Activated T-cell treated with anti-CD3 and anti-CD28 coated beads, Interleukin-2, amount 50 U/mL, for 4 hours (primary cell): Measurements from ENCODE around the gene SLC25A39. TPM values are rescaled to one million over a fixed set of nuclear protein-coding genes. Genes with fewer than 3 reads are reported as not detected.

Experiments used
- ATAC-seq, 2 donors: fragments of 200-7000 bp; cut with Tn5 transposase; one replicate each; pipeline ENCODE4 v1.10.0; 2021
- DNase-seq: peaks from one replicate; pipeline ENCODE4 v3.0.0-alpha.2; 2020
- H3K27me3 Mint-ChIP-seq: one replicate; pipeline ENCODE4 v1.8.0; 2021; ENCODE audit warnings: low read depth, mixed read lengths
- H3K36me3 Mint-ChIP-seq: one replicate; pipeline ENCODE4 v1.8.0; 2022; ENCODE audit warnings: mixed read lengths; ENCODE audit not compliant: insufficient read depth
- H3K4me1 Mint-ChIP-seq: one replicate; pipeline ENCODE4 v1.8.0; 2021; ENCODE audit warnings: low read depth, mixed read lengths
- H3K4me3 Mint-ChIP-seq: one replicate; pipeline ENCODE4 v1.8.0; 2021; ENCODE audit warnings: mild to moderate bottlenecking, moderate library complexity, mixed read lengths
- H3K9me3 Mint-ChIP-seq: one replicate; pipeline ENCODE4 v1.8.0; 2021; ENCODE audit warnings: mixed read lengths
- total RNA-seq, 3 donors: library from RNA; stranded (reverse); gene quantifications; one replicate each; pipeline ENCODE4 v1.2.1, GENCODE V29; 2021

The SLC25A39 gene
- total RNA-seq, 3 donors from 2014 or later: 211 to 248 (median 211) TPM

- Mint-ChIP-seq H3K9me3 (no peaks in the 10 kb centered on the region), H3K4me3 (no peak overlapping the region), H3K36me3 (no peaks in the 10 kb centered on the region), H3K27me3 (peaks cover 33% of the 10 kb centered on the region), H3K4me1 (peaks cover 11% of the 10 kb centered on the region)
- DNase-seq (no peak), ATAC-seq (no peak)
These were observed 20.0 kb downstream of the SLC25A39 start for GRCh38 chr17:44304651-44305050.

DNA sequence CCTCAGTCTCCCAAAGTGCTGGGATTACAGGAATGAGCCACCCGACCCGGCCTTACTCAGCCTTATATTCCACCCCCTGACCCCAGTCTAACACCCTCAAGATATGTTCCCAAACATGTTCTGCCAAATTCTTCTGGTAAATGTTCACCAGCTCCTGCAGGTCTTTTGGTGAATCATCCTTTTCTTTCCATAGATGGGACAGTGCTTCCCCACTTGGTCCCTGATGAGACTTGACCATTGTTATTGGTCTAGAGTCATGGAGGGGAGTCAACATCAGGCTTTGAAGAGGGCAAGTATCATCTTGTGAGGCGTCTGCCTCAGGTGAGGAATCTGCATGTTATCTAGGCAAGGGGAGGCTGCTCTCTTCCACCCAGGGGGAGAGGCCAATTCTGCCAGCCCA, 26.6 kb downstream of the SLC25A39 start:
- ATAC-seq (no peak), DNase-seq (no peak)
- Mint-ChIP-seq H3K4me1 (no peaks in the 10 kb centered on the region), H3K36me3 (no peaks in the 10 kb centered on the region), H3K9me3 (no peaks in the 10 kb centered on the region), H3K4me3 (no peak overlapping the region), H3K27me3 (peaks cover 16% of the 10 kb centered on the region)

DNA sequence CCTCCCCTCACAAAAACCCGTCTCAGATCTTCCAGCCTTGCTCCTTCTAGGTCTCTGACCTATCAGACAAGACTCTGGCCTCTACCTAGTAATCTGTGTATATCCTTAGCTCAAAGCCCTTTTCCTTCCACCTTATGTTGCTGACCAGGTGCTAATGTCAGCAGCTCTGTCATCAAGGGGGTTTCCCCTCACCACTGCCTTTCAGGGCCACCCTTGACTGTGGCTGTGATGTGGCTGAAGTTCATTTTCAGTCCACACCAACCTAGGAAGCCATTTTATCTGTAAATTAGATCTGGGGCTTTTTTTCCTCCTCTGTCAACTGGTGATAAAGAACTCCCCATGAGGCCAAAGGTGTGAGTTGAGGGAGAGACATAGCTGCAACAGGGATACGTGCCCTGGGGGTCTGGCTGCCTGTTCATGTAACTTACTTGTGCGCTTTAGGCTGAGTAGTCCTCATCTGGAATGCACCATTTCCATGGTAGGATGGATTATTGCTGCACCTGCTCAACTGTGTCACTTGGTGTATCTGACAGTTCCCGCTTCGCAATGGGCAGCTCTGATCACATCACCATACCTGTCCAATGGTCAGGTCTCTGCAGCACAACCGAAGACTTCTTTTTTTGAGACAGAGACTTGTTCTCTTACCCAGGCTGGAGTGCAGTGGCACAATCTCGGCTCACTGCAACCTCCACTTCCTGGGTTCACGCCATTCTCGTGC, 31.0 kb downstream of the SLC25A39 start:
- no peak for DNase-seq
- ATAC-seq: no peak
- peaks cover 9% of the 10 kb centered on the region for H3K27me3 Mint-ChIP-seq
- no peaks in the 10 kb centered on the region for H3K36me3 Mint-ChIP-seq
- no peak overlapping the region for H3K4me3 Mint-ChIP-seq
- H3K4me1 Mint-ChIP-seq: no peaks in the 10 kb centered on the region
- no peaks in the 10 kb centered on the region for H3K9me3 Mint-ChIP-seq

DNA sequence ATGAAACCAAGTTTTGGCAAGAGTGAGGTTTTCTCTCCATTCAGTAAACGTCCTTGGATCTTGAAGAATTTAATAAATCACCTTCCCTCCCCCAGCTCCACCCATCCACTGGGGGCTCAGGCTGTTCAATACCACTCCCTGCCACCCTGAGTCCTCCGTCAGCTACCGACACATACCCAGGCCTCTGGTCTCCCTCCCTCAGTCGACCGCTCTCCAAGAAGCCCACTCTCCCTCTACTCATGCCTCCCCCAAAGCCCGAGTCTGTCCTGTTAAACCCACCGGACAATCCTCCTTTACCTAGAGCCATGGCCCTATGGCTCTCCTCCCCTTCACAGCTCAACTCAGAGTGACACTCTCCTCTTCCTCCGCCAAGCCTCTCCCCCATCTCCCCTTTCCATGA, 37.0 kb downstream of the SLC25A39 start:
- DNase-seq (no peak), ATAC-seq (no peak)
- no peaks in the 10 kb centered on the region for H3K4me1 Mint-ChIP-seq
- peaks cover 5% of the 10 kb centered on the region for H3K27me3 Mint-ChIP-seq
- no peaks in the 10 kb centered on the region for H3K9me3 Mint-ChIP-seq
- H3K36me3 Mint-ChIP-seq: no peaks in the 10 kb centered on the region
- no peak overlapping the region for H3K4me3 Mint-ChIP-seq

DNA sequence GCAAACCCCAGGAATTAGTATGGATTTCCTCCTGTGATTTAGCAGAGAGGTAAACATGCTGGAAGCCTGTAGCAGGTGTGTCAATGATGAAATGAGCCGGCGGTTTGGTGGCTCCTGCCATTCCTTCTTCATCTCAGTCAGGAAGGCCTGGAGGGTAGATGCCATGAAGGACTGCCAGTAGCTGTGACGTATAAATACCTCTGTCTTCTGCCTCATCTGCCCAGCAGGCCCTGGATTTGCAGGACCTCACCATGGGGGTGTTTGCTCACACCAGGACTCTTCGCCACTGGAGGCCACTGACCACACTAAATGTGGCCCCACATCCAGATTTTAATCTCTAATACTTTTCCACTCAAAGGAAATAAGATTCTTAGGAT, 40.6 kb downstream of the SLC25A39 start:
- Mint-ChIP-seq H3K4me1 (peaks cover 6% of the 10 kb centered on the region), H3K4me3 (no peak overlapping the region)

GRCh38 chr17:44283344-44284023, 41.1 kb downstream of the SLC25A39 start:
- no peaks in the 10 kb centered on the region for H3K36me3 Mint-ChIP-seq
- no peak overlapping the region for H3K4me3 Mint-ChIP-seq
- H3K27me3 Mint-ChIP-seq: peaks cover 4% of the 10 kb centered on the region
- H3K9me3 Mint-ChIP-seq: no peaks in the 10 kb centered on the region
- no peak for DNase-seq
- no peak for ATAC-seq
- peaks cover 6% of the 10 kb centered on the region for H3K4me1 Mint-ChIP-seq

More for the DNA sequence above, 40.6 kb downstream of the SLC25A39 start:
- Mint-ChIP-seq H3K9me3 (no peaks in the 10 kb centered on the region), H3K36me3 (no peaks in the 10 kb centered on the region), H3K27me3 (peaks cover 5% of the 10 kb centered on the region)
- no peak for ATAC-seq
- no peak for DNase-seq

DNA sequence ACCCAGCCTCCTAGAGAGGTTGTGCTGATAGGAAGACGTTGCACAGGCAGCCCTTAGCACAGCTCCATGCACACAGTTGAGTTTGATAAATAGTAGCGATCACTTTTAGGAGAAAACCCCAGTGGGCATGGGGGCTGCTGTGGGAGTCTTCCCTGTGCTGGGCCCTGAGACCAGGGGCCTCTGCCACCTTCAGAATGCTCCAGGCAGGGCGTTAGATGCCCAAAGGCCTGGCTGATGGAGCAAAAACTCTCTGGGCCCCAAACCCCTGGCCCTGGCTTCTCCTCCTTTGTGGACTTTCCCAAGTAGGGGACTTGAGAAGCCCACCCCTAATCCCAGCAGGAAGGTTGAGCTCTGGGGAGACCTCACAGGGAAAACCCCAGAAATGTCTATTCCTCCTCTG, 42.4 kb downstream of the SLC25A39 start:
- ATAC-seq (no peak), DNase-seq (no peak)
- H3K4me1 Mint-ChIP-seq: peaks cover 6% of the 10 kb centered on the region
- no peaks in the 10 kb centered on the region for H3K9me3 Mint-ChIP-seq
- no peak overlapping the region for H3K4me3 Mint-ChIP-seq
- no peaks in the 10 kb centered on the region for H3K36me3 Mint-ChIP-seq
- H3K27me3 Mint-ChIP-seq: no peaks in the 10 kb centered on the region

- no peak for ATAC-seq
- Mint-ChIP-seq H3K27me3 (no peaks in the 10 kb centered on the region), H3K9me3 (no peaks in the 10 kb centered on the region), H3K36me3 (no peaks in the 10 kb centered on the region), H3K4me1 (peaks cover 6% of the 10 kb centered on the region), H3K4me3 (no peak overlapping the region)
- no peak for DNase-seq
These were observed 43.1 kb downstream of the SLC25A39 start for GRCh38 chr17:44281570-44281969.

GRCh38 chr17:44280392-44280937, 44.2 kb downstream of the SLC25A39 start:
- ATAC-seq (no peak), DNase-seq (no peak)
- Mint-ChIP-seq H3K36me3 (no peaks in the 10 kb centered on the region), H3K27me3 (no peaks in the 10 kb centered on the region), H3K4me1 (peaks cover 6% of the 10 kb centered on the region), H3K4me3 (no peak overlapping the region), H3K9me3 (no peaks in the 10 kb centered on the region)

DNA sequence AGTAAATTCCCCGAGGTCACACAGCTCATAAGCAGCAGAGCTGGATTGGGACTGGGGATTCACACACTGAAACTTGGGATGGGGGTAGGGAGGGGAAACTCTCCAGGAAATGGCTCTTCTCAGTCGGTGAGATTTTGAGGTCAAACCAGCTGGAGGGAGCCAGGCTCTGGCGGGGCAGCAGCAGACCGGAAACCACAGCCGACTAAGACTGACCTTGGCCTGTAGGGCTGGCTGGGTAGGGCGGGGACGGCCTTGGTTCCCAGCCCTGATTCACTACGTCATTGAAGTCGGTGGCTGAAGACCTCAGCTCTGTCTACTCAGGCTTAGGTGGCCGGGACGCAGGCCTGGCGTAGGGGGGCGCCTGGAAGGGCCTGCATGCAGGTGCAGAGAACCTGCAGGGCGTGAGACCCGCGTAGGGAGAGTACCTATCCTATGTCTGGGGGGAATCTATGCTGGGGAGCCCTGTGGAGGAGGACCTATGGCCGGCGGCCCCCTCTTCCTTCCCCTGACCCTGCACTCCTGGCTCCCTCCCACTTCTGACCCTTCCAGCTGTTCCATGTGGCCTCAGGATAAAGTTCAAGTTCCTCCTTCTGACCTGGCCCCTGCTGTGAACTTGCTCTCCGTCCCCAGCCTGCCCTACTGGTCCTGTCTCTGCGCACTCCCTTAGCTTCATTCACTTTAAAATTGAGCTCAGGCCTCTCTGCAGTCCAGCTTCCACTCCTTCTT, 44.8 kb downstream of the SLC25A39 start:
- H3K9me3 Mint-ChIP-seq: no peaks in the 10 kb centered on the region
- no peaks in the 10 kb centered on the region for H3K27me3 Mint-ChIP-seq
- no peak overlapping the region for H3K4me3 Mint-ChIP-seq
- peaks cover 6% of the 10 kb centered on the region for H3K4me1 Mint-ChIP-seq
- DNase-seq: no peak
- no peaks in the 10 kb centered on the region for H3K36me3 Mint-ChIP-seq
- peak in 1 of 2 donors; percentile 21 for ATAC-seq

DNA sequence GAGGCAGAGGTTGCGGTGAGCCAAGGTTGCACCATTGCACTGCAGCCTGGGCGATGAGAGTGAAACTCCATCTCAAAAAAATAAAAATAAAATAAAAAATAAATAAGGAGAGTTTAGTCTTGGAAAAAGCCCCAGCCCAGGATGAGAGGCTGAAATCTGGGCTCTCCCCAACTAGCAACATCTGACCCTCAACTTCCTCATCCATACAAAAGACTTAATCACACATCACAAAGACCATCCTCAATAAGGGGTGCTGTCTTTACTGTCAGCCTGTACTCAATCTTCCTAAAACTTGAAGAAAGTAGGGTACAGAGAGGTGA, 45.3 kb downstream of the SLC25A39 start:
- no peak for DNase-seq

GRCh38 chr17:44277976-44278375, 46.6 kb downstream of the SLC25A39 start:
- no peaks in the 10 kb centered on the region for H3K9me3 Mint-ChIP-seq
- no peaks in the 10 kb centered on the region for H3K36me3 Mint-ChIP-seq
- no peak for DNase-seq
- no peaks in the 10 kb centered on the region for H3K27me3 Mint-ChIP-seq
- no peak overlapping the region for H3K4me3 Mint-ChIP-seq
- no peak for ATAC-seq
- H3K4me1 Mint-ChIP-seq: peaks cover 6% of the 10 kb centered on the region

More for the DNA sequence above, 45.3 kb downstream of the SLC25A39 start:
- no peaks in the 10 kb centered on the region for H3K27me3 Mint-ChIP-seq
- no peaks in the 10 kb centered on the region for H3K36me3 Mint-ChIP-seq
- no peak for ATAC-seq
- no peak overlapping the region for H3K4me3 Mint-ChIP-seq
- H3K4me1 Mint-ChIP-seq: peaks cover 6% of the 10 kb centered on the region
- no peaks in the 10 kb centered on the region for H3K9me3 Mint-ChIP-seq

DNA sequence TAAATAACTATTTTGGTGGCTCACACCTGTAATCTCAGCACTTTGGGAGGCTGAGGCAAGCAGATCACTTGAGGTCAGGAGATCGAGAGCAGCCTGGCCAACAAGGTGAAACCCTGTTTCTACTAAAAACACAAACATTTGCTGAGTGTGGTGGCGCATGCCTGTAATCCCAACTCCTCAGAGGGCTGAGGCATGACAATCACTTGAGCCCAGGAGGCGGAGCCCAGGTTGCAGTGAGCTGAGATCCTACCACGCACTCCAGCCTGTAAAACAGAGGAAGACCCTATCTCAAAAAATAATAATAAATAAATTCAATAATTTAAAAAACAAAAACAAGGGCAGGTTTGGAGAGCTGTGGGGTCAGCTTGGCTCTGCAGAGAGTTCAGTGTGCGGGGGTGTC, 51.0 kb downstream of the SLC25A39 start:
- no peak for DNase-seq
- Mint-ChIP-seq H3K9me3 (no peaks in the 10 kb centered on the region), H3K27me3 (peaks cover 4% of the 10 kb centered on the region), H3K4me3 (no peak overlapping the region), H3K4me1 (no peaks in the 10 kb centered on the region), H3K36me3 (no peaks in the 10 kb centered on the region)
- ATAC-seq: no peak

GRCh38 chr17:44272954-44273353, 51.7 kb downstream of the SLC25A39 start:
- Mint-ChIP-seq H3K4me1 (no peaks in the 10 kb centered on the region), H3K36me3 (no peaks in the 10 kb centered on the region), H3K4me3 (no peak overlapping the region), H3K27me3 (peaks cover 4% of the 10 kb centered on the region), H3K9me3 (no peaks in the 10 kb centered on the region)
- no peak for ATAC-seq
- DNase-seq: no peak
